EL (cell line): ENCODE results near the gene SF3A1.
A peak's percentile ranks its signal among the peaks of the same experiment; 100 is the strongest.
"Not testable (repeated sequence)": the region's sequence is repeated elsewhere in the genome, so short reads cannot be mapped to it uniquely, and the experiment has no call there.

Experiments used
- DNase-seq: peaks from one replicate; pipeline ENCODE4 v3.0.0-alpha.2; 2016

Gene SF3A1

GRCh38 chr22:30347255-30347892 lies 9.3 kb downstream of the SF3A1 start:
- no peak for DNase-seq

- no peak for DNase-seq
Observed at GRCh38 chr22:30344447-30345200, 12.1 kb downstream of the SF3A1 start.

DNA sequence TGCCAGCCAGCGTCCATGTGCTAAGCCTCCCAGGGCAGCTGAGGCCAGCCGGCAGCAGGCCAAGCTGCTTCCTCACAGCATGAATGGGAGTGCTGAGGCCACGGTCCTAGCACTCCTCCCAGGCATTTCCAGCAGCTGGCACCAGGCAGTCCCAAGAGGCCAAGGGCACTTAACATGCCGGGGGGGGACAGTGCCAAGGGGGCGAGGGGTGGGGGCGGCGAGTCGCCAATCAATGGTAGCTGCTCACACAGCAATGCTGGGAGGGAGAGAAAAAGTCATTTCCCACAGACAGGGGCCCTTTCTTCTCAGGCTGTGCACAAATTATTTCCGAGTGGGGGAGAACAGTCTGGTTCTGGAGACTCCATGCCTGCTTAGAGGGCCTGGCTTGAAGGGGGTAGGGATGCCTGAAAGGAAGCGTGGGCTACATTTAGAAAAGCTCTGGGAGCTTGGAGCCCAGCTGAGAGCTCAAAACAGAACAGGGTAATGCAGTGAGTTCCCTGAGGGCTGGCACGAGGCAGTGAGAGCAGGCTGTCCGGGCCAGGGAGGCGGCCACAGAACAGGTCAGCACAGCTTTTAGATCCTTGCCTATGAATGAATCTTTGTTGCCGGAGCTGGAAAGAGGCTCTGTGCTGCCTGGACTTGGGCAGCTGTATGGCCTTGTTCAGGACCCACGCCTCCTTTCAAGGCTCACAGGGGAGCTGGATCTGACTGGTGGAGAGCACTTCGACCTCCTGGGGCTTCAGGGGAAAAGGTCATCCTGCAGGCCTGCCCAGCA lies 15.6 kb downstream of the SF3A1 start:
- DNase-seq = no peak

GRCh38 chr22:30338802-30339201 lies 17.9 kb downstream of the SF3A1 start:
- no peak for DNase-seq

GRCh38 chr22:30338341-30338740 lies 18.4 kb downstream of the SF3A1 start:
- DNase-seq = not testable (repeated sequence)

- no peak for DNase-seq
Observed at GRCh38 chr22:30337461-30337778, 19.3 kb downstream of the SF3A1 start.

DNA sequence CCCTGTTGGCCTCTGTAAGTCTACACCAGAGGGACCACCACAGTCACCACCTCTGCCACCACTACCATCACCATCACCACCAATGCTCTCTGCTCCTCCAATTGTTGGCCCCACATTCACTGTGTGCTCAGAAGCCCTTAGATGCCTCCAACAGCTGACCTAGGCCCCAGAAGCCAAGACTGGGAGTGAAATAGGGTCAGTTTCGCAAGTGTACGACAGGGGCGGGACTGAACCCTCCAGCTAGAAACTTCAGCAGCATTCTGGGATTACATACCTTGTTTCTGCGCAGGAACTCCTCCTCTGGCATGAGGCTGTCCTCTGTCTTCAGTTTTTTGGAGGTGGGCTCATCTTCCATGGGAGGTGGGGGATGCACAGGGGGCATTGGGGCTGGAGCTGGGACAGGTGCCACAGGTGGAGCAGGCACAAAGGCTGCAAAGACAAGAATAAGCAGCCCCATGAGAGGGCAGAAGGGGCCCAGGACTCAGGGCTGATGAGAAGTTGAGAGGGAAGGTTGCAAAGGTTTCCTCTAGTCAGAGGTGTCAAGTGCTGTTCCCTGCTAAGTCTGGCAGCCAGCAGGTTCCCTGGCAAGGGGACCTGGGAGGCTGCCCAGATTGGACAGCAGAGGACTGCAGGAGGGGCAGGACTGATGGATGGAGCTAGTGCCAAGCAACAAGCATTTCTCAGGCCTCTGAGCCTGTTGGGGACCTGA lies 19.8 kb downstream of the SF3A1 start:
- no peak for DNase-seq

- no peak for DNase-seq
Observed at GRCh38 chr22:30335236-30335635, 21.5 kb downstream of the SF3A1 start.

GRCh38 chr22:30334646-30335045 lies 22.0 kb downstream of the SF3A1 start:
- no peak for DNase-seq

- no peak for DNase-seq
Observed at GRCh38 chr22:30333707-30334087, 23.0 kb downstream of the SF3A1 start.

DNA sequence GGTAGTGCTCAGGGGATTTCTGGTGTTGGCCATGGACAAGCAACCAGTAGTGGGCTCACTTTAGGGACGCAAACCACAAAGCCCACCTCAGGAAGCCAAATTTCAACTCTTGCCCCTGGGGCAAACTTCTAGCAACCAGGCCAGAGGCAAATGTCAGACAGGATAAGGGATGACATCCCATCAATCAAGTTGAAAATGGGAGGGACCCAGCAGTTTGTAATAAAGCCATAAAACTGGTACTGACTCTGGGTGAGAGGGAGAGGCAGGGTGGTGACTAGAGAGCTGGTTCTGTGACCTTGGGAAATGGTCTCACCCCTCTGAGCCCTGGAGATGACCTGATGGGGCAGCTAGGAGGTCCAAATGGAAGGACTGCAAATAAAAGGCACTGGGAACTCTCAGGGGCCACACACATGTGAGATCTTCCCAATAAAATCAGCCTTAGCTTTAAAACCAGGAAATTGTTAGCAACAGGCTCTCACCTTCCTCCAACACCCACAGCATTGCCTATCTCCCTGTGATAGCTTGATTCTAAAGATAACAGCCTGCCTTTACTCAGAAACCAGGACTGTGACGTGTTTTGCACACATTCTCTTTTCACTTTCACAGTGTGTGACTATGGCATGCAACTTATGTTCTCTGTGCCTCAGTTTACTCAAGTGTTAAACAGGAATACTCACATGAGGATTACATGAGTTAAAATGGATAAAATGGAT lies 23.5 kb downstream of the SF3A1 start:
- DNase-seq = no peak

DNA sequence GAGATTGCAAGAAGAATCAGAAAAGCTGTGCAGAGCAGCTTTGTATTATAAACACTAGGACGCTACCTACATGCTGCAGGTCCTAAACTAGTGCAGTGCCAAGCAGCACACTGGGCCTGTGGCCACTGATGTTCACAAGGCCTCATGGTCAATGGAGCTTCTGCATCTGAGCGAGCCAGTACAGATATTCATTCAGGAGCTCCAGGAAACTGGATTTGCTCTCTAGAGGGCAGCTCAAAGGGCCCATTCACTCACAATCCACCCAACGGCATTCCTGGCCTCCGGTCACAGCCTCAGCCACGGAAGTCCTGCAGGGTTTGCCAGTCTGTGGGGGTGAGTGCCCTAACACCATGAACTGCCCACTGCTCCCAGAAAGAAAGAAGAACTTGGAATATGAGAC lies 24.1 kb downstream of the SF3A1 start:
- DNase-seq = no peak

GRCh38 chr22:30328466-30329049 lies 28.1 kb downstream of the SF3A1 start:
- DNase-seq = peak; percentile 61

DNA sequence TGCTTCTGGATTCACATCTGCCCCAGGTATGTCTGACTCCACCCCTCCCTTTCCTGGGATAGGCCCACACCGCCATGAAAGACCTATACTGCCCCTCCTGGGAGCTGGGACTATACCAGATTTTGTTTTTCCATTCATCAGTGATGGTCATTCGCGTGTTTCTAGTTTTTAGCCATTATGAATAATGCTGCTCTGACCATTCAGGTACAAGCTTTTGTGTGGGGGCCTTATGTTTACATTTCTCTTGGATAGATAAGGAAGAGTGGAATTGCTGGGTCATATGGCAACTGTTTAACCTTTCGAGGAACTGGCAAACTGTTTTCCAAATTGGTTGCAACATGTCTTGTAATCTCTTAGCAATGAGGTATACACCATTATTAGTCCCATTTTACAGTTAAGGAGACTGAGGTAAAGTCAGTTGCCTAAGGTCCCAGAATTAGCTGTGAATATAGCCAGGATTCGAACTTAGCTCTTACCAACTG lies 28.8 kb downstream of the SF3A1 start:
- DNase-seq = no peak

- DNase-seq = peak; percentile 91
Observed at GRCh38 chr22:30326706-30327362, 29.9 kb downstream of the SF3A1 start, which contains the start of gene TBC1D10A. Gene TBC1D10A, minus strand, starts transcription at chr22:30326941. Its CDS starts 60 bp downstream, at chr22:30326881.

DNA sequence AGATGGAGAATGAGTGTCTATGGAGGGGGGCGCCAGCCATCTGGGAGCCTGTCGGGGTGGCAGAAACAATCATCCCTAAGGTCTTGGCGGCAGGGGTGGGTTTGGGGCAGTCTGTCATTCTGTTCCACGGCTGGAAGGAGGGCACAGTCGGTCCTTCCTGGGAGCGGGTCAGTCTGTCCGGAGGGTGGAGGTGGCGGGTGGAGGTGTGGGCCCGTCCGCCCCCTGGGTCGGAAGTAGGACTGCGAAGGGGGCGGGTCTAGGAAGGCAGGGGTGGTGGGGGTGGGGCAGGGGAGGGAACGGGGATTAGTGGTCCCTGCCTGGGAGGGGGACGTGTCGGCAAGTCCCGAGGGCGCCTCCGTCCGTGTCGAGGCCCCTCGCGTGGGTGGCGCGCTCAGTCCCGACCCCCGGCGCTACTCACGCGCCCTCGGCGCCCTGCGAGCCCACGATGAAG lies 30.4 kb downstream of the SF3A1 start:
- peak; percentile 43 for DNase-seq

DNA sequence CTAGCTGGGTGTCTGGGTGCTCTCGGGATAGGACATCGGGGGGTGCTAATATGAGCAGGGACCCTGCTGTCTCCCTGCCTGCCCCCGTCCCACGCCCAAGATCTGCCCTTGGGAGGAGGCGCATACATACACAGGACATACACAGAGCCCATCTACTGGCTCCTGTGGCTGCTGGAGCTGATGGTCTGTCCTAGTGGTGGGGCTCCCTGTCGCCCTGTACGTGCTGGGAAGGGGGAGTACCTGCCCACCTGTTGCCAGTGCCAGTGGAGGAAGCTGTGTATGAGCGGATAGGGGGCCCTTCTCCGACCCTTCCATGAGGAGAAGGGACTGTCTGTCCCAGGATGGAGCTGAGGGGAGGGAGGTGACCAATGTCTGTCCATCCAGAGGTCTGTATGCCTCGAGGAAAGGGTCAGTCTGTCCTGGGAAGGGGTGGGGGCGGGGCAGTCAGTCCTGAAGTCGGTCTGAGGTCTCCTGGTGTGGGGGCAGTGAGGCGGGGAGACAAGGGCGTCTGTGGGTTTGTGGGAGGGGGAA lies 30.9 kb downstream of the SF3A1 start:
- DNase-seq = no peak

DNA sequence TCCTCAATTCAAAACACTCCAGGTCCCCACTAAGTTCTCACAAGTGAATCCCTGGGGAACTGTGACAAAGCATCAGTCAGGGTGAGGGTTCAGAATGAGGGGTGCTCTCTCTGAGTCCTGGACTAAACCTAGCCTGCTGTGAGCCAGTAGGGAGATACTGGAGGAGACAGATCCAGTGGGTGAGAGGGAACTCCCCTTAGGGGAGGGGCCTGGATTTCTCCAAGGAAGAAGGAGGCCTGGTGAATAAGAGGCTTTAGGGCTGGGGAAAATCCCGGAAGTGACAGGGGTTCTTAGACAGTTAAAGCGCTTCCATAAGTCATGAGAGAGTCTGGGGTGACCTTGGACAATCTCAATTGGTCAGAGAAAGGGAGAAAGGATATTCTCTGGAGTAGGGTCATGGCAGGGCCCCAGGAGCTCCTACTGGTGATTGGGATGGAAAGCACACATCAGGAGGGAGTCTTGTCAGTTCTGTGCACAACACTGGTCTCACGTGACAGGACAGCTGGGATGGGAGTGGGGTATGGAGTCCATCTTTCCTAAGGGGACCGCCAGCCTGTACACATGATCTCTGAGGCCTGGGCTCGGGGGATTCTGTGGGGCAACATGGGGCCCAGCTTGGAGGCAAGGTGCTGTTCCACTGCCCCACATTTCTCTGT lies 31.5 kb downstream of the SF3A1 start:
- peak; percentile 95 for DNase-seq

- peak; percentile 73 for DNase-seq
Observed at GRCh38 chr22:30324014-30324730, 32.5 kb downstream of the SF3A1 start.

GRCh38 chr22:30323246-30323645 lies 33.4 kb downstream of the SF3A1 start:
- DNase-seq = no peak
